ENCODE results near the gene SLC25A21.
"Not testable (repeated sequence)": the region's sequence is repeated elsewhere in the genome, so short reads cannot be mapped to it uniquely, and the experiment has no call there.

Gene SLC25A21

DNA sequence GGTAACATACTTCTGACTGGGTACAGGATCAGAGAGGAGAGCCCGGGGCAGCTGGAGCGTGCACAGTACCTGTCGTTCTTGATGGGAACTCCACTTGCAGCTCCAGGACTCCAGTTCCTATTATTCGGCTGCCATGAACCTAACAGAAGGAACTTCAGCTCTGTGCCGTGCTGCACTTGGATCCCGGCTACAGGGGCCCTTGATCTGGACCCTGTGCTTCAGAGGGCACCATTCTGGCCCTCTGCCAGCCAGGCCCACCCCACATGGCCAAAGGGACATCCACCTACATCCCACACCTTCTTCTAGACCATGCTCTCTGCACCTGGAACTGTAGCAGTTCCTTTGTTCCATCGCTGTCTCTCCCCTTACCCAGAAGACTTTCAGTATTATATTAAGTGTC is 452.6 kb downstream of the SLC25A21 start:
- Histone ChIP-seq H3K4me3 (ENCODE audit: extremely low read depth, insufficient read depth, low read length, poor library complexity, severe bottlenecking) (no peak overlapping the region), H3K27ac (ENCODE audit: low read depth, low read length, severe bottlenecking) (no peak overlapping the region), H3K9me3 (ENCODE audit: control insufficient read depth, low read length) (no peaks in the 10 kb centered on the region), H3K4me1 (ENCODE audit: control insufficient read depth, insufficient read depth, low read length, poor library complexity, severe bottlenecking) (peaks cover 6% of the 10 kb centered on the region), H3K36me3 (ENCODE audit: control insufficient read depth, insufficient read depth, low read length) (no peaks in the 10 kb centered on the region)
- 85 to 95% methylated on average over 6 of the region's 7 CpGs for WGBS, 2 experiments (ENCODE audit: insufficient coverage in 2 of 2)

- Histone ChIP-seq H3K36me3 (ENCODE audit: control insufficient read depth, insufficient read depth, low read length) (no peaks in the 10 kb centered on the region), H3K4me1 (ENCODE audit: control insufficient read depth, insufficient read depth, low read length, poor library complexity, severe bottlenecking) (no peaks in the 10 kb centered on the region), H3K4me3 (ENCODE audit: extremely low read depth, insufficient read depth, low read length, poor library complexity, severe bottlenecking) (no peak overlapping the region), H3K27ac (ENCODE audit: low read depth, low read length, severe bottlenecking) (no peak overlapping the region), H3K9me3 (ENCODE audit: control insufficient read depth, low read length) (no peaks in the 10 kb centered on the region)
- 100% methylated on average over 1 of the region's 1 CpG for WGBS, 2 experiments (ENCODE audit: insufficient coverage in 2 of 2)
These were observed 454.2 kb downstream of the SLC25A21 start for GRCh38 chr14:36718216-36718615.

DNA sequence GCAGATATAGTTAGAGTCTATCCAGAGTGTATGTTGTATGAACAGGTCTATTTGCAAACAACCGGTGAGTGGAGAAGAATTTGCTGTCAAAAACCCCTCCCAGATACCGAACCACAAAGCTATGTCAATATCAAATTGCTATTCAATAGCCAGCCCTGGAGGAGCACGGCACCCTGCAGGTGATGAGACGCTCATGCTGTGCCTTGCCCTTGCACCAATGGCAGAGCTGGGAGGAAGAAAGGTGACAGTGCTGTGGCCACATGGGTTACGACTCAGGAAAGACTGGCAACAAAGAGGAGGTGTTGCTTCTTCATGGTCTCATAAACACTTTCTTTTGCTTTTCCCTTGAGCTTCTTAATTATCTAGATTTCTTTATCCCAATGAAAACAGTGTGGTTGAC is 455.0 kb downstream of the SLC25A21 start:
- Histone ChIP-seq H3K4me3 (ENCODE audit: extremely low read depth, insufficient read depth, low read length, poor library complexity, severe bottlenecking) (no peak overlapping the region), H3K9me3 (ENCODE audit: control insufficient read depth, low read length) (no peaks in the 10 kb centered on the region), H3K36me3 (ENCODE audit: control insufficient read depth, insufficient read depth, low read length) (no peaks in the 10 kb centered on the region), H3K27ac (ENCODE audit: low read depth, low read length, severe bottlenecking) (no peak overlapping the region), H3K4me1 (ENCODE audit: control insufficient read depth, insufficient read depth, low read length, poor library complexity, severe bottlenecking) (no peaks in the 10 kb centered on the region)
- WGBS, 2 experiments (ENCODE audit: insufficient coverage in 2 of 2), result 44 to 53% methylated on average over 2 to 4 of the region's 5 CpGs

DNA sequence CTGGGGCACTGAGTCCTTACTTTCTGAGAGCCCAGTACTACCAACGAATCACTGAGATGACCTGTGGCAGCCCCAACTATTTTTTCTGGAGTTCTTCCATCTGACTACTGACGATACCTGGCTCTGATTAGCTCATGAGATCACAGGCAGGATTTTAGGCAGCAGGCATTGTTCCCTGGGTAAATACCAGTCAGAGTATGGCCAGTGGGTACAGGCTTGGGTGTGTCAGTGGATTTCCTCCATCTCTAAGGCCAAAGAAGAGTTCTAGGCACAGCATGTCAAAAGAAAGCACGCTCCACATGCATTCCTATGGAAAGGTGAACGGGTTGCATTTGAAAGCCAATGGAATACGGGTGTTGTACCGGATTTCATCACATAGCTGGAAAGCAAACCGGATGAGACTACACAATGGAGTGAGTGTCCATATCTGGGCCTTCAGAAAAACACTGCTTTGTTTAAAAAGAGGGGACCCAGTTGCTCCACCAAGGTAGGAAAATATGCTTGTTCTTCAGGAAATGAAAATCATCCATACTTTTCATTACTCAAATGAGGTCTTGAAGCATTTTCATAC is 455.7 kb downstream of the SLC25A21 start:
- 81 to 88% methylated on average over 6 to 7 of the region's 7 CpGs for WGBS, 2 experiments (ENCODE audit: insufficient coverage in 2 of 2)

DNA sequence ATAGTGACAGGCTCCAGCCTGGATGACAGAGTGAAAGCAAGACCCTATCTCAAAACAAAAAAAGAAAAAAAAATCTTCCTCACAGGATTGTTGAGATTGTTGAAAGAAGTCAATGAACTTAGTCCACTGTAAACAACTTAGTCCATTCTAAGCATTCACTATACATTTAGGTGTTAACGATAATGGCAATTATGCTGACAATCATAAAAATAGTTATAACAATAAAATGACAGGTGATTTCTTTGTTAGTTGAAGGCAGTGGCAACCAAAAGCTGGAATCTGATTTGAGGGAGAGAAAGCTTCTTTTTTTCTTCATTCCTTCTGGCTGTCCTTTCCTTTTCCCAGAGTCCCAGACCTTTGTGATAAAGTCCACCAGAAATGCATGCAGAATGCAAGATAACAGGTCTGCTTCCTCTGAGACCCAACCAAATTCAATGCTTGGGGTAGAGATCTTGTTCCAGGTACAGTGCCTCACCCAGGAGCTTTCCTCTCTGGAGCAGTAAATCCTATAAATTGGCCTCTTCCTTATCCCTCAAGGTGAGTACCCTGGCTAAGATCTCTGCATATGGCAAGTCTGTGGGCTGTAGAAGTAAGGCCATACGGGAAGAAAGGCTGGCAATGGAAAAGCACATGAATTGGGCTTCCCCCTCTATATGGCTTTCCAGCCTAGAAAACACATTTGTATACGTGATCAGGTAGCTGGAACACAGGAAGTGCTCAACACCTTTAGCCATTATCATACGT is 458.3 kb downstream of the SLC25A21 start:
- Histone ChIP-seq H3K9me3 (ENCODE audit: control insufficient read depth, low read length) (no peaks in the 10 kb centered on the region), H3K36me3 (ENCODE audit: control insufficient read depth, insufficient read depth, low read length) (no peaks in the 10 kb centered on the region), H3K27ac (ENCODE audit: low read depth, low read length, severe bottlenecking) (no peak overlapping the region), H3K4me1 (ENCODE audit: control insufficient read depth, insufficient read depth, low read length, poor library complexity, severe bottlenecking) (no peaks in the 10 kb centered on the region), H3K4me3 (ENCODE audit: extremely low read depth, insufficient read depth, low read length, poor library complexity, severe bottlenecking) (no peak overlapping the region)
- 89% methylated on average over 1 of the region's 4 CpGs; no CpG with 5 or more reads in 1 of the 2 experiments for WGBS, 2 experiments (ENCODE audit: insufficient coverage in 2 of 2)

More for the DNA sequence above, 455.7 kb downstream of the SLC25A21 start:
- H3K27ac ChIP-seq (ENCODE audit: low read depth, low read length, severe bottlenecking), result no peak overlapping the region
- no peak overlapping the region for H3K4me3 ChIP-seq (ENCODE audit: extremely low read depth, insufficient read depth, low read length, poor library complexity, severe bottlenecking)
- H3K36me3 ChIP-seq (ENCODE audit: control insufficient read depth, insufficient read depth, low read length), result no peaks in the 10 kb centered on the region
- no peaks in the 10 kb centered on the region for H3K9me3 ChIP-seq (ENCODE audit: control insufficient read depth, low read length)
- no peaks in the 10 kb centered on the region for H3K4me1 ChIP-seq (ENCODE audit: control insufficient read depth, insufficient read depth, low read length, poor library complexity, severe bottlenecking)

GRCh38 chr14:36707570-36707969 is 464.8 kb downstream of the SLC25A21 start:
- Histone ChIP-seq H3K36me3 (ENCODE audit: control insufficient read depth, insufficient read depth, low read length) (no peaks in the 10 kb centered on the region), H3K27ac (ENCODE audit: low read depth, low read length, severe bottlenecking) (no peak overlapping the region), H3K4me1 (ENCODE audit: control insufficient read depth, insufficient read depth, low read length, poor library complexity, severe bottlenecking) (peaks cover 7% of the 10 kb centered on the region), H3K4me3 (ENCODE audit: extremely low read depth, insufficient read depth, low read length, poor library complexity, severe bottlenecking) (no peak overlapping the region), H3K9me3 (ENCODE audit: control insufficient read depth, low read length) (no peaks in the 10 kb centered on the region)

GRCh38 chr14:36702474-36702873 is 469.9 kb downstream of the SLC25A21 start:
- 83% methylated on average over 1 of the region's 2 CpGs; no CpG with 5 or more reads in 1 of the 2 experiments for WGBS, 2 experiments (ENCODE audit: insufficient coverage in 2 of 2)
- Histone ChIP-seq H3K27ac (ENCODE audit: low read depth, low read length, severe bottlenecking) (no peak overlapping the region), H3K4me3 (ENCODE audit: extremely low read depth, insufficient read depth, low read length, poor library complexity, severe bottlenecking) (no peak overlapping the region)

DNA sequence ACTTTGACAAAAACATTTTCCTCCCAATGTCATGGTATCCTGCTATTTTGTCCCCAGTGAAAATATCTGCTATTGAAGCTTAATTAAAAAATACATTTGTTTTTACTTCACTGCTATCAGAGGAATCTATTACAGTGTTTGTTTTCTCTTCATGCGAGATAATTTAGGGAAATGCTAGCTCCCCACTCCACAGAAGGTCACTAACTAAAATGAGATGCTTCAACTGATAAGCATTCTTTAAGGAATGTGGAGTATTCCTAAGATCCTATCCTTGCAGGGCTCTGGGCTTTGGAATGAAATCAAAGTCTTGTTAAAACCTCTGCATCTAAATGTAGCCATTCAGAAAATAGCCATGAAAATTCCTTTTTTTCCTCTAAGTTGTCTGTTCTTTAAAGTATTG is 471.3 kb downstream of the SLC25A21 start:
- H3K36me3 ChIP-seq (ENCODE audit: control insufficient read depth, insufficient read depth, low read length), result no peaks in the 10 kb centered on the region
- H3K27ac ChIP-seq (ENCODE audit: low read depth, low read length, severe bottlenecking), result no peak overlapping the region
- WGBS, 2 experiments (ENCODE audit: insufficient coverage in 2 of 2), result no CpG with 5 or more reads among the region's 1 CpG
- H3K4me1 ChIP-seq (ENCODE audit: control insufficient read depth, insufficient read depth, low read length, poor library complexity, severe bottlenecking), result peaks cover 17% of the 10 kb centered on the region
- no peaks in the 10 kb centered on the region for H3K9me3 ChIP-seq (ENCODE audit: control insufficient read depth, low read length)
- no peak overlapping the region for H3K4me3 ChIP-seq (ENCODE audit: extremely low read depth, insufficient read depth, low read length, poor library complexity, severe bottlenecking)

More at GRCh38 chr14:36702474-36702873, 469.9 kb downstream of the SLC25A21 start:
- no peaks in the 10 kb centered on the region for H3K36me3 ChIP-seq (ENCODE audit: control insufficient read depth, insufficient read depth, low read length)
- no peaks in the 10 kb centered on the region for H3K9me3 ChIP-seq (ENCODE audit: control insufficient read depth, low read length)
- peaks cover 21% of the 10 kb centered on the region for H3K4me1 ChIP-seq (ENCODE audit: control insufficient read depth, insufficient read depth, low read length, poor library complexity, severe bottlenecking)

GRCh38 chr14:36700651-36701050 is 471.8 kb downstream of the SLC25A21 start:
- no peaks in the 10 kb centered on the region for H3K9me3 ChIP-seq (ENCODE audit: control insufficient read depth, low read length)
- 83 to 100% methylated on average over 1 of the region's 1 CpG for WGBS, 2 experiments (ENCODE audit: insufficient coverage in 2 of 2)
- H3K4me3 ChIP-seq (ENCODE audit: extremely low read depth, insufficient read depth, low read length, poor library complexity, severe bottlenecking), result no peak overlapping the region
- peaks cover 17% of the 10 kb centered on the region for H3K4me1 ChIP-seq (ENCODE audit: control insufficient read depth, insufficient read depth, low read length, poor library complexity, severe bottlenecking)
- H3K36me3 ChIP-seq (ENCODE audit: control insufficient read depth, insufficient read depth, low read length), result no peaks in the 10 kb centered on the region
- no peak overlapping the region for H3K27ac ChIP-seq (ENCODE audit: low read depth, low read length, severe bottlenecking)

DNA sequence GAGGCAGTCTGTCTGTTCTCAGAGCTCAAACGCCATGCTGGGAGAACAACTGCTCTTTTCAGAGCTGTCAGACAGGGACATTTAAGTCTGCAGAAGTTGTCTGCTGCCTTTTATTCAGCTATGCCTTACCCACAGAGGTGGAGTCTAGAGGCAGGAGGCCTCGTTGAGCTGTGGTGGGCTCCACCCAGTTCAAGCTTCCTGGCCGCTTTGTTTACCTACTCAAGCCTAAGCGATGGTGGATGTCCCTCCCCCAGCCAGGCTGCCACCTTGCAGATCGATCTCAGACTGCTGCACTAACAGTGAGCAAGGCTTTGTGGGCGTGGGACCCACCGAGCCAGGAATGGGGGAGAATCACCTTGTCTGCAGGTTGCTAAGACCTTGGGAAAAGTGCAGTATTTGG is 473.0 kb downstream of the SLC25A21 start:
- WGBS, 2 experiments (ENCODE audit: insufficient coverage in 2 of 2), result 74 to 83% methylated on average over 6 to 7 of the region's 7 CpGs
- H3K27ac ChIP-seq (ENCODE audit: low read depth, low read length, severe bottlenecking); H3K9me3 ChIP-seq (ENCODE audit: control insufficient read depth, low read length); H3K36me3 ChIP-seq (ENCODE audit: control insufficient read depth, insufficient read depth, low read length); H3K4me3 ChIP-seq (ENCODE audit: extremely low read depth, insufficient read depth, low read length, poor library complexity, severe bottlenecking): not testable (repeated sequence)
- H3K4me1 ChIP-seq (ENCODE audit: control insufficient read depth, insufficient read depth, low read length, poor library complexity, severe bottlenecking), result peaks cover 17% of the 10 kb centered on the region
